ENCODE measurements around the gene KIRREL3.

- TF ChIP-seq USF2 (IDR thresholded peaks at IDR 0.05; ENCODE audit: low read depth, low read length), result no peak
- no peak for TF ChIP-seq MAFK (IDR thresholded peaks at IDR 0.05; ENCODE audit: low read depth, low read length)
- no peak for TF ChIP-seq CTCF (conservative IDR thresholded peaks at IDR 0.05; ENCODE audit: low read depth, low read length)
- no peak for TF ChIP-seq POLR2A (IDR thresholded peaks at IDR 0.05; ENCODE audit: low read depth, low read length)
- no peak for TF ChIP-seq MXI1 (IDR thresholded peaks at IDR 0.05; ENCODE audit: borderline replicate concordance, low read depth, low read length)
- no peak for TF ChIP-seq CEBPB (IDR thresholded peaks at IDR 0.05; ENCODE audit: low read depth, low read length)
- TF ChIP-seq RCOR1 (IDR thresholded peaks at IDR 0.05; ENCODE audit: insufficient replicate concordance, low read length), result no peak
- no peak for TF ChIP-seq RAD21 (IDR thresholded peaks at IDR 0.05; ENCODE audit: low read length)
These were observed 488.3 kb downstream of the KIRREL3 start for GRCh38 chr11:126512251-126512650.

All from IMR-90 (cell line).